Body of pancreas (tissue), 4 donors: Measurements from ENCODE around the gene RPRD1A.

Source experiments
- POLR2A ChIP-seq, 3 donors: fragments of 450-650 bp; IDR thresholded peaks; one replicate each; pipeline ENCODE4 v1.6.1; 2016; ENCODE audit warnings: antibody characterized with exemption in 3 of 3, mild to moderate bottlenecking in 2 of 3
- TF ChIP-seq, protein P1 (sequence below), 7 experiments: fragments of 450-650 bp in 4 of 7; fragments of 200-600 bp in 3 of 7; sonication (generic) in 3 of 7; IDR thresholded peaks; one replicate each; pipeline ENCODE4 v1.5.1; 2016 to 2019; ENCODE audit warnings: antibody characterized with exemption in 7 of 7

DNA sequence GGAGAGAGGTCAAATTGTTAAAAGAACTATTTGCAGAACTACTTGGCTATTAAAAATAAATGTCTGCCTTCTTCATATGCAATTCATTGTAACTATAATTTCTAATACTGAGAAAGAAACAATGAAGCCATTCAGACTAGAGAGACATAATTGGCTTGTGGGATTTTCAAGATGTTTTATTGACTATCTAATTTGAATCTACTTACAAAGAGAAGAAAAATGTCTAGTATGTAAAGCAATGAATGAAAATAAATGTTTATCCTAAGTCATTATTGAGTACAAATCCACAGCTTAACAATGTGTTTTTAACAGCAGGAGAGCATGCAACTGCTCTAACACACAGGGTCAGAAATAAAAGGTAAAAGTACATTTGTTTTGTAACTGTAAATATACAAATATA, 75.7 kb downstream of the RPRD1A start:
- TF ChIP-seq, protein P1, sequence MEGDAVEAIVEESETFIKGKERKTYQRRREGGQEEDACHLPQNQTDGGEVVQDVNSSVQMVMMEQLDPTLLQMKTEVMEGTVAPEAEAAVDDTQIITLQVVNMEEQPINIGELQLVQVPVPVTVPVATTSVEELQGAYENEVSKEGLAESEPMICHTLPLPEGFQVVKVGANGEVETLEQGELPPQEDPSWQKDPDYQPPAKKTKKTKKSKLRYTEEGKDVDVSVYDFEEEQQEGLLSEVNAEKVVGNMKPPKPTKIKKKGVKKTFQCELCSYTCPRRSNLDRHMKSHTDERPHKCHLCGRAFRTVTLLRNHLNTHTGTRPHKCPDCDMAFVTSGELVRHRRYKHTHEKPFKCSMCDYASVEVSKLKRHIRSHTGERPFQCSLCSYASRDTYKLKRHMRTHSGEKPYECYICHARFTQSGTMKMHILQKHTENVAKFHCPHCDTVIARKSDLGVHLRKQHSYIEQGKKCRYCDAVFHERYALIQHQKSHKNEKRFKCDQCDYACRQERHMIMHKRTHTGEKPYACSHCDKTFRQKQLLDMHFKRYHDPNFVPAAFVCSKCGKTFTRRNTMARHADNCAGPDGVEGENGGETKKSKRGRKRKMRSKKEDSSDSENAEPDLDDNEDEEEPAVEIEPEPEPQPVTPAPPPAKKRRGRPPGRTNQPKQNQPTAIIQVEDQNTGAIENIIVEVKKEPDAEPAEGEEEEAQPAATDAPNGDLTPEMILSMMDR (IDR thresholded peaks at IDR 0.05), result no peak
- no peak for TF ChIP-seq POLR2A (IDR thresholded peaks at IDR 0.05)
